Inferior parietal cortex (tissue), 1 donor: Measurements from ENCODE around the gene PPA1.
"Not testable (repeated sequence)": the region's sequence is repeated elsewhere in the genome, so short reads cannot be mapped to it uniquely, and the experiment has no call there.

Source experiments
- DNase-seq: peaks from one replicate; pipeline ENCODE4 v3.0.0-alpha.2; 2016; ENCODE audit errors: extremely low spot score

Gene PPA1

DNA sequence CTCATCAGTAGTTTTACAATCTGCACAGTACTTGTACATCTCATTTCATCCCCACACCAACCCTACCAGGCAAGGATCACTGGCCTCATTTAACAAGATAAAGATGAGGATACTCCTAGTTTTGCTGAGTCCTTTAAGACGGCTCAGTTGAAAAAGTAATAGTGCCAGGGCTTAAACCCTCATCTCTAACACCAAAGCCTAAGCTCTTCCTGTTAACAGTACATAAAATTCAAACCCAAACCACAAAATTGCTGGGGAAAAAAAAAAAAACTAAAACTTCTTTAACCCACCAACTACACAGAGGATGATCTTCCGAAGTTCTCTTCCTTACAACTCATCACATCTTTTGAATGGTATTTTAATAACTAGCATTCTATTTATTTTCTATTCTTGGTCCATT, 64.2 kb downstream of the PPA1 start:
- no peak for DNase-seq

DNA sequence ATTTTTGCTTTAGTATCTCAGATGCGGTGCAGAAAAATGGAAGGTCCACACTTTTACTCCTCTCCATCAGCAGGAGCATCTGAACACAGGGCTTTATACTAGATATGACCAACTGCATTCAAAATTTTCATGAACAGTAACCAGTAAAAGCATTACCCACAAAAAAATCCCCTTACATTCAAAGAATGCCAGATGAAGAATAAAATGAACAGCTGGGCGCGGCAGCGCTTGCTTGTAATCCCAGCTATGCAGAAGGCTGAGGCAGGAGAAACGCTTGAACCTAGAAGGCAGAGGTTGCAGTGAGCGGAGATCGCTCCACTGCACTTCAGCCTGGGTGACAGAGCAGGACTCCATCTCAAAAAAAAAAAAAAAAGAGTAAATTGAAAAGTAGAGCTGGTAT, 66.0 kb downstream of the PPA1 start:
- DNase-seq, result no peak

DNA sequence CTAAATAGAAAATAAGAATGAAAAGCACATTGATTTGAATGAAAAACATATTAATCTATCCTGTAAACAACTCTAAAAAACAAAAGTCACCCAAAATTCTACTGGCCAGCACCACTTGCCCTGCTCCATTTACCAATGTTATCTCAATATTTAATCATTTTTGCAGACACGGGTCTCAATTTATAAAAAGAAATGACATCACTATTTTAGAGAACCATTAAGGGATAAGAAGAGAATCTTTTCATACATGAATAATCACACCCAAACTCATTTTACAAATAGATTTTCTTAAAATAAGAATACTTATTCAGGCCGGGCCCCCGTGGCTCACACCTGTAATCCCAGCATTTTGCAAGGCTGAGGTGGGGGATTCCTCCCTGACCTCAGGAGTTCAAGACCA, 66.8 kb downstream of the PPA1 start:
- no peak for DNase-seq

DNA sequence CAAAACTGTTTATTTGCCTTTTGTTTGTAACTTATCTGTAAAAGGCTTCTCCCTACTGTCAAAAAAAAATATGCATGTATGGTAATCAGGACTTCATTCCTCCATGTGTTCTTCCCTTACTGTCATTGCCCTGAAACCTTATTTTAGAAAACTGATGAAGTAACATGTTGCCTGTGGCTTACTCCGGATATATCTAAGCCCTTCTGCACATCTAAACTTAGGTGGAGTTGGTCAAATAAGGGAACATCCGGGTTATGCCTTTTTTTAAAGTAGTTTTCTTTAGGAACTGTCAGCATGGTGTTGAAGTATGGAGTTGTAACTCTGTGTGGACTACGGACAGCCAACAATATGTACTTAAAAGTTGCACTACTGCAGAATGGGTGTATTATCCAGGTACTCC, 69.1 kb downstream of the PPA1 start:
- no peak for DNase-seq

DNA sequence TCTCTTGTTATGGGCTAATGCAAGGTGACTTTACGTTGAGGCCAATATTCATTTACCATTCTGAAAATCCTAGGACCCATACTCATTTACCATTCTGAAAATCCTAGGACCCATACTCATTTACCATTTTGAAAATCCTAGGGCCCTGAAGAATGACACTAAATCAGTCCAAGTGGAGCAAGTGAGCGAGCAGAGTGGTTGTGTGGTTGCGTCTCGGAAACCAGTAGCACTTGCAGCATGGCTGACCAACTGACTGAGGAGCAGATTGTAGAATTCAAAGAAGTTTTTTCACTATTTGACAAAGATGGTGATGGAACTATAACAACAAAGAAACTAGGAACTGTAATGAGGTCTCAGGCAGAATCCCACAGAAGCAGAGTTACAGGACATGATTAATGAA, 69.8 kb downstream of the PPA1 start:
- no peak for DNase-seq

DNA sequence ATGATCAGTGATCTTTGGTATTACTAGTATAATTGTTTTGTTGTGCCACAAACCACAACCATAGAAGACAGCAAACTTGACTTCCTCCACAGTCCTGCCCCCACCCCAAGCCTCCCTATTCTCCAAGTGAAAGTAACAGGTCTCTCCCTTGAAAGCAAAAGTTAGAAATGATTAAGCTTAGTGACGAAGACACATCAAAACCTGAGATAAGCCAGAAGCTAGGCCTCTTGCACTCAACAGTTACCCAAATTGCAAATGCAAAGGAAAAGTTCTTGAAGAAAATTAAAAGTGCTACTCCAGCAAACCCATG, 70.4 kb downstream of the PPA1 start:
- no peak for DNase-seq

DNA sequence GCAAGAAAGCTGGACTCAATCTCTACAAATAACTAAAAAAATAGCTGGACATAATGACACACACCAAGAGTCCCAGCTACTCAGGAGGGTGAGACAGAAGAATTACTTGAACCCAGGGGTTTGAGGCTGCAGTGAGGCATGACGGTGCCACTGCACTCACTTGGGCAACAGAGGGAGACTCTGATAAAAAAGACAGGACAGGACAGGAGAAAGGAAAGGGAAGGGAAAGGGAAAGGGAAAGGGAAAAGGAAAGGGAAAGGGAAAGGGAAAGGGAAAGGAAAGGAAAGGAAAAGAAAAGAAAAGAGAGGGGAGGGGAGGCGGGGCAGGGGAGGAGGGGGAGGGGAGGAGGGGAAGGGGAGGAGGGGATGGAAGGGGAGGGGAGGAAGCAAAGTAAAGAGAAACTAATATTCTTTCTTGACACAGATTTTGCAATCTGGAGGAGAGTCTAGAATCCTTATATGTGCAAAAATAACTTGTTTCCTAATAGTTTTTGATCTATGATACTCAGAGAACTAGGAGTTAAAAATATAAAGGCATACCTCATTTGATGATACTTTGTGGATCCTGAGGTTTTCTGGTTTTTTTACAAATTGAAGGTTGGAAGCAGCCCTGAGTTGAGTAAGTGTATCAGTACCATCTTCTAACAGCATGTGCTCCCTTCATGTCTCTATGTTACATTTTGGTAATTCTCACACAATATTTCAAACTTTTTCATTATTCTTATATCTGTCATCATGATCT, 70.9 kb downstream of the PPA1 start:
- DNase-seq, result no peak

DNA sequence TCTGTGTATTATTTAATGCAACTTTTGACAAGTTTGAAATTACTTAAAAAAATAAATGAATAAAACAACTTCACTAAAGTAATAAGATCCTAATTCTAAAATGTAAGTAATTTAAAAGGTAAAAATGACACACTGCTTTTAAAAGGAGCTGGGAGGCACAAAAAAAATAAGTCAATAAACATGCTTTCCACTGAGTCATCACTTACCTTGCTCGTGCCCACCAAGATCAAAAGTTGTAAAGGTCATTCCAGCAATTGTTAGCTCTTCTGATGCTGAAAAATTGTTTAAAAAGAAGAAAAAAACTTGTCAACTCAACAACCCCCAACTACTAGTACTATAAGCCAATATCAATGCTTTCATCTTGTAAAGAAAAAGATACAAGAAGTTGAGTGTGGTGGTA, 72.4 kb downstream of the PPA1 start:
- DNase-seq, result no peak

DNA sequence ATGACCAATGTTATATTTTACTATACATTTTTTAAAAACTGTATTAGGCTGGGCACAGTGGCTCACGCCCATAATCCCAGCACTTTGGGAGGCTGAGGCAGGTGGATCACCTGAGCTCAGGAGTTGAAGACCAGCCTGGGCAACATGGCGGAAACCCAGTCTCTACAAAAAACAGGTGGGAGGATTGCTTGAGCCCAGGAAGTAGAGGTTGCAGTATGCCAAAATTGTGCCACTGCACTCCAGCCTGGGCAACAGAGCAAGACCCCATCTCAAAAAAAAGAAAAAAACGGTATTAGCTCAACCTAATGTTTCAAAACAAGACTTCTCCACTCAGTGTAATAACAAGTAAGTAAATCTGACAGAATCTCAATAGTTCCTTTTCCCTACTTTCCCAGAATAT, 73.9 kb downstream of the PPA1 start:
- not testable (repeated sequence) for DNase-seq

DNA sequence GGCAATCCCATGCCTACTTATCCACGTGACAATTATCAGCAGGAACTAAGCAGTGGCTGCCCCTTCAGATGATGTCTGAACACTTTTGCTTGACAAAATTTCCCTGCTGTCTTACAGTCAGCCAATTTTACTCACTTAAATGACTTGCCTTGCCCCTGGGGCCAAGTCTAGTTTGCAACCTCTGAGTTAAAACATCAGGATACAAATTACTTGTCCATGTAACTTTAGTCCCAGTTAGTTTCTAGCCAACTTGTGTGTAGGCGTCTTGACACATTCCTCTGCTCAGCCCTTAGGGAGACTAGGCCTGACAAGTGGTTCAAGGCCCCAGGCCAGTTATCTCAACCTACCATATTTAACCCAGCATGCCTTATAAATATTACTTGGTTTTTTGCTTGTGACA, 75.1 kb downstream of the PPA1 start:
- no peak for DNase-seq

DNA sequence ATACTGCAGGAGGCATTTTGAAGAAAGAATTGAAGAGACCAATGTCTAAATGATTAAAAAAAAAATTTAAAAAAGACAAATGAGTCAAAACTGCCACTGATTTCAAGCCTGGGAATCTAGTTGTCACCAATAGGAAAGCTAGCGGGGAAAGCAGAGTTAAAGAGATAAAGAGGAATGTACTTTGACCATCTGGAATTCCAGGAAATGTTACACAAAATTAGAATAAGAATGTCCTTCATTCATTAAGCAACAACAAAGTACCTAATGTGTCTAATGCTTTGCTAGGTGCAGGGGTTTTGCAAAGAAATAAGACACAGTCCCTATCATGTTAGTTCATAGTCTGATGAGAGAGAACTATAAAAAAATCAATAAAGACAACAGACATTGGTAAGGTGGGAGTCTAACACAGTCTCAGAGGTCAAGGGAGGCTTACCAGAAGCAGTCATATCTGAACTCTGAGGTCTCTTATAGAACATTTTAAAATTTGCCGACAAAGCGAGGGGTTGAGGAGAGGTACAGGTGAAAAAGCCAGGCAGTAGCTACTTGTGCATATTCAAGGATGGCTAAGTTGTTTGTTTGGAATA, 77.9 kb downstream of the PPA1 start:
- no peak for DNase-seq
